Jurkat, Clone E6-1 (cell line): ENCODE data around the gene MAPK13.

Source experiments
- DNase-seq: peaks from one replicate; pipeline ENCODE4 v3.0.0-alpha.2; 2011; ENCODE audit warnings: low read depth, low spot score
- H3K4me3 ChIP-seq: 2 replicates; pipeline ENCODE4 v1.5.1; 2011; ENCODE audit warnings: mild to moderate bottlenecking, low read length, control low read depth, moderate library complexity

The MAPK13 gene

DNA sequence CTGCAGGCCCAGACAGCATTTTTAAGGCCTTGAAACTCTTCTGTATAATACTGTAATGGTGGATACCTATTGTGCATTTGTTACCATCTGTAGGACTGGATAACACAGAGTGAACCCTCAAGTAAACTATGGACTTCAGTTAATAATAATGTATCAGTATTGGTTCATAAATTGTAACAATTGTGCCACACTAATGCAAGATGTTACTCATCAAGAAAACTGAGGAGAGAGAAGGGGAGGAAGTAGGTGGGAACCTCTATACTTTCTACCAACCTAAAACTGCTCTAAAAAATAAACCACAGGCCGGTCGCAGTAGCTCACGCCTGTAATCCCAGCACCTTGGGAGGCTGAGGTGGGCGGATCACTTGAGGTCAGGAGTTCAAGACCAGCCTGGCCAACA, 10.8 kb downstream of the MAPK13 start:
- H3K4me3 ChIP-seq: no peak overlapping the region
- DNase-seq: no peak

DNA sequence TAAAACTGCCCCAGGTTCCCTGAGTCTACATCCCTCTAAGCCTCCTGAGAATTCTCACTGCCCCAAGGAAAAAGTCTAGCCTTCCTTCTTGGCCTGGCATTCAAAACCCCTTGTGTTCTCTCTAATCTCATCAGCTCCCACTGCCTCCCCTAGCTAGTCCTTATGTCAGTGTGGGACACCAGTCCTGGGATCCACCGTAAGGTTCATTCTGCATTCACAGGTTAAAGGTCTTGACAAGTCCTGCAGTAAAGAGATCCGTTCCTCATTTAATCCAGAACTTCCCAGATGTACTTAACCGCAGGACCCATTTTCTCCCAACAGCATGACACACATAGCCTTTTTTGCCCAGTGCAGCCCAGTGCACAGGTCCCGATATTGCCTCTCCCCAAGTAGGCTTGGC, 11.6 kb downstream of the MAPK13 start:
- DNase-seq: no peak
- no peak overlapping the region for H3K4me3 ChIP-seq

DNA sequence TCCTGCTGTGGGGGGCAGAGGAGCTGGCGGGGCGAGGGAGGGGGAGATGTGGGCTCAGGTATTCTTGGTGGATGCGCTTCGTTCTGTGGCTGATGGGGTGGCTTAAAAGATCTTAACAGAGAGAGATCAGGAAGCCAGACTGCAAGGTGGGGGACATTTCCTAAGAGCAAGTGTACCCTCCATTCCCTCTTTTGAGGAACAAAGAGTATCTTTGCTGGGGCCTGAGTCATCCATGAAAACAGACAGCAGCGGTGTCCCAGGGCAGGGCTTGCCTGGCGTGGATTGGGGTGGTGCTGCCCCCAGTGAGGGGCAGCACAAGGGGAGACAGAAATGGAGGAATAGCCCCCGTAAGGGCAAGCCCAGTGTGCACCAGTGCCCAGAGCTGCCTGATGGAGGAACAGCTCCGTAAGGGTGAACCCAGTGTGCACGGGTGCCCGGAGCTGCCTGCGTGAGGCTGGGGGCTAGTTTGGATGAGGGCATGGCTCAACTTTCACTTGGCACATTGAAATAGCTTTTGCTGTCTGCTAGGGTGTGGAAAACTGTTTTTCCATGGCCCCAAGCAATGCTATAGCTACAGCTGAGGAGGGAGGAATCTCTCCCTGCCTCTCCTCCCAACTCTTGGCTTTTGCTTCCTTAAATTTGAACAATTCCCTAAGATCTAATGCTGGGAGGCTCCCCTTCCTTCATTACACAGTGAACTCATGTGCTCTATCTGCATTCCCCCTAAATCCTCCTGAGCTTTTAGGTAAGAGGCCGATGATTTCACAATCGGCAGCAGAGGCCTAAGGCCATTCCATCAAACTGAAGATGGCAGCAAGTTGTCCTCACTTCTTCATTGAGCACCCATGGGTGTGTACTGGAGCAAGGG, 12.9 kb downstream of the MAPK13 start:
- no peak for DNase-seq
- H3K4me3 ChIP-seq: no peak overlapping the region

DNA sequence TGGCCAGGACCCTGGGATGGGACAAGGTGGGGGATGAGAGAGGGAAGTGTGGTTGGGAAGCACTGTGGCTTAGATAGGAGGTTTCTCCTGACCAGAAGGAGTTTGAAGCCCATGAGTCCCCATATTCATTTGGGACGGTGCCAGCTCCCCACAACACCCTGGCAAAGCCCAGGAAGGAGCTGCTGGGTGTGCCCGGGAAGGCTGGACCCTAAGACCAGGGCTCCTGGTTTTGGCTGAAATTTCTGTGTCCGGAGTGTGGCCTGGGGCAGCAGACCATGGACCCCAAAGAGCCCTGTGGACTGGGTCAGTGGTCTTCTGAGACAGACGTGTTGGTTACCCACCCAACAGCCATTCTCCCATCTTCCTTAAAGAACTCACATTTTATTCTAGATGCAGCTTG, 15.2 kb downstream of the MAPK13 start:
- no peak for DNase-seq

DNA sequence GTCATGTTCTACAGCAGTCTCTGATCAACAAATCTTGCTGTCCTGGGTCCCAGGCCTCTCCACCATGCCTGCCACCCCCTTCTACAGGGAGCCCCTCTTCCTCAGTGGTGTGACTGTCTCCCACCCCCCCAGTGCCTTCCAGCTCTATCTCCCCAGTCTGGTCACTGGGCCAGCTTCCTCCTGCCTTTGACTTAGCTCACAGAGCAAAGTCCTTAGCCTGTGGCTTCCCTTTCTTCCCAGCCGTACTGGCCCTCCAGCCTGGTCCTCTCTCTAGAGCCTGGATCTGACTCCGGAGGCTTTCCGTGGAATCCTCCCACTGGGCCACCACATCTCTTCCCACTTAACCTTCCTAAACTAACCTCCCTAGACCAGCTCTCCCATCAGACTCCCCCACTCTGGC, 17.0 kb downstream of the MAPK13 start:
- no peak for DNase-seq
- no peak overlapping the region for H3K4me3 ChIP-seq

More for the DNA sequence above, 15.2 kb downstream of the MAPK13 start:
- H3K4me3 ChIP-seq: no peak overlapping the region

DNA sequence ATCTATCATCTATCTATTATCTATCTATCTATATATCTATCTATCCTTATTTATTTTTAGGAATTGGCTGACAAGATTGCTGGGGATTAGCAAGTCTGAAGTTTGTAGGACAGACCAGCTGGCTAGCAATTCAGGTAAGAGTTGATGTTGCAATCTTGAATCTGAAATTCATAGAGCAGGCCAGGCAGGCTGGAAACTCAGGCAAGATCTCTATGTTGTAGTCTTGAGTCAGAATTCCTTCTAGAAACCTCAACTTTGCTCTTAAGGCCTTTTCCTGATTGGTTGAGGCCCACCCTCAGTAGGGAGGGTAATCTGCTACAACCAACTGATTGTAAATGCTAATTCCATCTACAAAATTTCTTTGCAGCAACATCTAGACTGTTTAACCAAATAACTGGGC, 19.2 kb downstream of the MAPK13 start:
- H3K4me3 ChIP-seq: no peak overlapping the region
- DNase-seq: no peak

DNA sequence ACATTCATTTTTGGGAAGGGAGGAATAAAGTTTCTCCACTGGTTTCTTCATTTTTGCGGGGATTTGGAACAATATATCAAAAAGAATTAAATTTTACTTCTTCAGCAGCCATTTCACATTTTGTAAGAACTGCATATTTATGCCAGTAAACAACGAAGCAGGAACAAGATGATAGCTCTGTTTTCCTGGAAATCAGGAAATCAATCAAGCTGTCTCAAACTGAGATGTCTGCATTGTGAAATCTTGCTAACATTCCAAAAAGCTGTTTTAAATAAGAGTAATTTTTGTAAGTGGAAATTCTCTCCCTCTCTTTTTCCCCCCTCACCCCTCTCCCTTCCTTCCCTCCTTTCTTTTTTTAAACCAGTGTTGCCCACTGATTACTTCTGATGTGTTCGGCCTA, 20.0 kb downstream of the MAPK13 start:
- H3K4me3 ChIP-seq: no peak overlapping the region
- no peak for DNase-seq

DNA sequence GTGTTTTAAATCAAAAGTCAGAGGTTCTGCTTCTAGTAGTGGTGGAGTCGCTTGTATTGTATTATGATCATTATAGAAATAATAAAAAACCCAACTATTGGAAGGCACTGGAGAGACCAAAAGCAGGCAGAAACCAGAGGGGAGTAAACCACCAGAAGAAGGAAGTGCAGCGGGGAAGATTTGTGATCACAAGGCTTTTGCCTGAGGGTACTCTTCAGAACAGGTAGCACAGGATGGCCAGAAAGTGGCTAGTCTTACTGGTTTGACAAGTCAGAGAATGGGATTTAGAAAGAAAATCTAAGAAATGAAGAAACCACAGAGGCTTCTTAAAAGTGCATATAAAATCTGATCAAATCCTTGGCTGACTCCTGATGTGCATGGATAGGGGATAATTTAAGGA, 24.0 kb downstream of the MAPK13 start:
- no peak for DNase-seq
- H3K4me3 ChIP-seq: no peak overlapping the region

DNA sequence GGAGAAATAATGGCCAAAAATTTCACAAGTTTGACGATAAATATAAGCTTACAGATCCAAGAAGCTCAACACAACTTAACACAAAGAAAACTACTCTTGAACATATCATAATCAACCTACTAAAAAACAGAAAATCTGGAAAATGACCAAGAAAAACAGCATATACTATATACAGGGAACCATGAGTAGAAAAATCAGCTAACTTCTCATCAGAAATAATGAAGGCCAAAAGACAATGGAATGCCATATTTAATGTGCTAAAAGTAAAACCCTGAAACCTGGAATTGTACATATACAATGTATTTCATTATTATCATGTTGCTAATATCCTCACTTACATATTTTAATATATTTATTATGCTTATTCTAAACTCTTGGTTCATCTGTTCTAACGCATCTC, 25.3 kb downstream of the MAPK13 start:
- no peak for DNase-seq
- H3K4me3 ChIP-seq: no peak overlapping the region

DNA sequence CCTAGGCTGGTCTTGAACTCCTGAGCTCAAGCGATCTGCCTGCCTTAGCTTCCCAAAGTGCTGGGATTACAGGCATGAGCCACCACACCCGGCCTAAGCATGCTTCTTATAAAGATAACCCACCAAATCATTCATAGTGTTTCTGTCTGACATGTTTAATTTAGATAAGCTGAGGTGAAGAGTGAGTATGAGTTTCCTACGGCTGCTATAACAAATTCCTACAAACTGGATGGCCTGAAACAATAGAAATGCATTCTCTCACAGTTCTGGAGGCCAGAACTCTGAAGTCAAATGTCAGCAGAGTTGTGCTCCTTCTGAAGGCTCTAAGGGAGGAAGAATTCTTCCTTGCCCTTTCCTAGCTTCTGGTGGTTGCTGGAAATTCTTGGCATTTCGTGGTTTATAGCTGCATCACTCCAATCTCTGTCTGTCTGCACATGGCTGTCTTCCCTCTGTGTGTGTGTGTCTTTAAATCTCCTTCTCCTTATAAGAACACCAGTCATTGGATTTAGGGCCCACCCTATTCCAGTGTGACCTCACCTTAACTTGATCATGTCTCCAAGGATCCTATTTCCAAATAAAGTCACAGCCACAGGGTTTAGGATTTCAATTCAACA, 29.9 kb downstream of the MAPK13 start:
- no peak for DNase-seq
- H3K4me3 ChIP-seq: no peak overlapping the region

DNA sequence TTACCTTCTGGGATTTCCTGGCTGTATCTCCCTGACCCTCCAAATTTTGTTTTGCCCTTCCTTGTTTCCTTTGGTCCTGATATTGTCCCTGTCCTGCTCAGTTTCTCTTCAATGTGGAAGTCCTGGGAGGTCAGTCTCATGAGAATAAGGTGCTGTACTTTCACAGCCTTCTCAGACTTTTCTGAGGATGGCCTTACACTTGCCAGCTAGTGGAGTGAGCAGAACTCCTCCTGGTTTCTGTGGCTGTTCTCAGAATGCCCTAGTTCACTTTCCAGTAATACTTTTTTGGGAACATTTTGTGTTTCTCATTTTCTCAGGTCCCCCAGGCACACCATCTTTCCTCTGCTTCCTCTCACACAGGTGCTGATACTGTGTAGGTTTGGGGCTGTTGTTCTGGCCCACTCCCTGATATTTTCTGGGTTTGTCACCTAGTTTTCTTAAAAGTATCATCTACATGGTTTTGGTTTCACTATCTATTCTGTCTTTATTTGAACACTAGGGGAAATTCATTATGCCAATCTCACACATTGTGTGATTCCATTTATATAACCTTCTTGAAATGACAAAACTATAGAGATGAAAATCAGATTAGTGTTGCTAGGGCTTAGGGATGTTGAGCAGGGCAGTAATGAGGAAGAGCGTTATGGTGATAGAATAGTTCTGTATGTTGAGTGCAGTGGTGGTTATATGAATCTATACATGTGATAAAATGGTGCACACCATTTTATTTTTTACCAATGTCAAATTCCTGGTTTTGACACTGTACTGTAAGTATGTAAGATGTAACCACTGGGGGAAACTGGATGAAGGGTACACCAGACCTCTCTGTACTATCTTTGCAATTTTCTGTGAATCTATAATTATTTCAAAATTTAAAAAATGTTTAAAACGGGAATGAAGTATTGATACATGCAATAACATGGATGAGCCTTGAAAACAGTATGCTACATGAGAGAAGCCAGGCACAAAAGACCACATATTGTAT, 39.0 kb downstream of the MAPK13 start:
- no peak for DNase-seq
- no peak overlapping the region for H3K4me3 ChIP-seq

DNA sequence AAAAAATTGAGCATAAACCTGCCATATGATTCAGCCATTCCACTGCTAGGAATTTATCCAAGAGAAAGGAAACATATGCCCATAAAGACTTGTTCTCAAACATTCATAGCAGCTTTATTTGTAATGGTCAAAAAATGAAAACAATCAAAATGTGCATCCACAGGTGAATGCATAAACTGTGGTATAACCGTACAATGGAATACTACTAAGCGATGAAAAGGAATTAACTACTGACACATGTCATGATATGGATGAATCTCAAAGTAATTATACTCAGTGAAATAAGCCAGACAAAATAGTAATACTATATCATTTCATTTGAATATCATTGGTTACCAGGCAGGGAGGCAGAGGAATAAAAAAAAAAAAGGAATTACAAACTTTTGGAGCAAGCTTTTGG, 40.4 kb downstream of the MAPK13 start:
- DNase-seq: no peak

DNA sequence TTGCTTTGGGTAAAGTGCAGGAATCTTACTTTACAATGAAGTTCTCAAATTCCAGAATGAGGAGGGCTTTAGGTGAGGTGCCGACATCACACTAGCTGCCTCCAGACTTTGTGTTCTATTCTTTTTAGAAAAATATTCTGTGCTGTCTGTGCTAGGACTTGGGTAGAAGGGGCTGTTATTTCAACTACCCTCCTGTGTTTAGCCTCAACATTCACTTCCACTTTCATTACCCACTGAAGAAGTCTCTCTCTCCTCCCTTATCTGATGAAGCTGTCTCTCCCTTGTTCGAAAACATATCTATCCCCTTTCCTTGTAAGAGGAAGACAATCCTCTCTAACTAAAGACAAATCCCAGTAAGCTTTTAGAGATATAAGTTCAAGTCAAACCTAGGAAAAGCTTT, 41.3 kb downstream of the MAPK13 start:
- no peak for DNase-seq
- H3K4me3 ChIP-seq: no peak overlapping the region

More for the DNA sequence above, 40.4 kb downstream of the MAPK13 start:
- no peak overlapping the region for H3K4me3 ChIP-seq

DNA sequence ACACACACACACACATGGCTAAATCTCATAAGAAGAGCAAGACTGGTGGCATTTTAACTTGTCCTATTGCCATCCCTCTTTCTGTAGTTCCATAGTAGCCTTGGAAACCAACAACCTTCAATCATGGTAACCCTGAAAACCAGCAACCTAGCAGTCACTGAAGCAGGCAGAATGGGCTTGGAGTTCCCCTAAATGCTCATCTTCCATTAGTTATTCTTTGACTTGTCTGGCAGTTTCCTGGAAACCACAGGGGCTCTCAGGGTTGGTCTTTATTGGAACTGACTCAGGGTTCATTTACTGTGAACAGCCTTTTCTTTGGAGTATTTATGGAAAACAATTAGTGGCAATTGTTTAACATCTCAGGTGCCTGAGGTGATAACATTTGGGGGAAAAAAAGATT, 46.9 kb downstream of the MAPK13 start:
- no peak for DNase-seq
- H3K4me3 ChIP-seq: no peak overlapping the region

DNA sequence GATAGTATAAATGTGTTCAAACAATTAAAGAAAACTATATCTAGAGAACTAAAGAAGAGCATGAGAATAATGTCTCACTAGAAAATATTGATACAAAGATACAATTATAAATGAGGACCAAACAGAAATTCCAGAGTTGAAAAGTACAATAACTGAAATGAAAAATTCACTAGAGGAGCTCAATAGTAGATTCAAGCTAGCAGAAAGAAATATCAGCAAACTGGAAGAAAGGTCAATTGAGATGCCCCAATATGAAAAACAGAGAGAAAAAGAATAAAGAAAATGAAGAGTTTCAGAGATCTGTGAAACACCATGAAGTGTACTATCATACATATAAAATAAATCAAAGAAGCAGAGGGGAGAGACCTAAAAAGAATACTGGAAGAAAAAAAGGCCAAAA, 48.2 kb downstream of the MAPK13 start:
- no peak for DNase-seq
- H3K4me3 ChIP-seq: no peak overlapping the region

DNA sequence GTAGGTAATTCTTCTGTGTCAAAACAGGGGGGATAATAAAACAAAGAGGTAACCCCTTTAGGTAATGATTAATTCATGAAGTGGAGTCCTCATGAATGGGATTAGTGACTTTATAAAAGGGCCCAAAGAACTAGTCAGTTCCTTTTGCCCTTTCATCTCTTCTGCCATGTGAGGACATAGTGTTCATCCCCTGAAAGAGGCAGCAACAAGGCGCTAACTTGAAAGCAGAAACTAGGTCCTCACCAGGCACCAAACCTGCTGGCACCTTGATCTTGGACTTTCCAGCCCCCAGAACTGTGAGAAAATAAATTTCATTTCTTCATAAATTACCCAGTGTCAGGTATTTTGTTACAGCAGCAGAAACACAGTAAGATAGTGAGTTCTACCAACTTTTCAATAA, 49.8 kb downstream of the MAPK13 start:
- no peak overlapping the region for H3K4me3 ChIP-seq
- no peak for DNase-seq

DNA sequence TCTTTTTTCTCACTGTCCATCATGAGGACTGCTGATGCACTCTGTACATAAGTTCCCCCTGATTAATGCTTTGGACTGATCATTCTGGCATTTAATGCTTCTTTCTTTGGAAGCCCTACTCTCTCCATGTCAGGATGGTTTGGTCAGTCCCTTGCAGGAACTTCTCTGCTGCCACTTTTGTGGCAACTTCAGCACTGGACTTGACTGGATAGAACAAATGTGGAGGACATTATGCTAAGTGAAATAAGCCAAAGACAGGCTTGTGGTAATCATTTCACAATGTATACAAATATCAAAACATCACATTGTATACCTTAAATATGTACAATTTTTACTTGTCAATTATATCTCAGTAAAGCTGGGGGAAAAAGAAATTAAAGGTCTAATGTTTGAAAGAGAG, 54.0 kb downstream of the MAPK13 start:
- H3K4me3 ChIP-seq: no peak overlapping the region
- no peak for DNase-seq

DNA sequence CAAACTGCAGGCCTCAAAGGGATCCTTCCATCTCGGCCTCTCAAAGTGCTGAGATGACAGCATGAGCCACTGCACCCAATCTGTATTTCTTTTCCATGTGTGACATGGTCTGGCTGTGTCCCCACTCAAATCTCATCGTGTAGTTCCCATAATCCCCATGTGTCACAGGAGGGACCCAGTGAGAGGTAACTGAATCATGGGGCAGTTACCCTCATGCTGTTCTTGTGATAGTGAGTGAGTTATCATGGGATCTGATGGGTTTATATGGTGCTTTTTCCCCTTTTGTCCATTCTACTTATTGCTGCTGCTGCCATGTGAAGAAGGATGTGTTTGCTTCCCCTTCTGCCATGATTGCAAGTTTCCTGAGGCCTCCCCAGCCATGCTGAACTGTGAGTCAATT, 55.9 kb downstream of the MAPK13 start:
- DNase-seq: no peak
- H3K4me3 ChIP-seq: no peak overlapping the region

DNA sequence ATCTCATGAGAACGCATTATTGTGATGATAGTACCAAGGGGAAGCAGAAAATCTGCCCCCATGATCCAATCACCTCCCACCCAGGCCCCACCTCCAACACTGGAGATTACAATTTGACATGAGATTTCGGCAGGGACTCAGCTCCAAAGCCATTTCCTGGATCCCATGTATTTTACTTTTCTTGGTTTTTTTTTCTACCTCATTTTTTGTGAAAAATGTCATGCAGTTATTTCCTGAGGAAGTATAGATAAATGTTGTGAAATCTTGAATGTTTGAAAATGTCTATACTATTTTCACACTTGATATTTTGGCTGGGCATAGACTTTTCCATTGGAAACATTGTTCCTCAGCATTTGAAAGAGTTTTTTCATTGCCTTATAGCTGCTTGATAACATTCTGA, 57.1 kb downstream of the MAPK13 start:
- DNase-seq: no peak
- no peak overlapping the region for H3K4me3 ChIP-seq
